Smooth muscle cell (in vitro differentiated cells): Measurements from ENCODE around the gene ISY1. TPM values are rescaled to one million over a fixed set of nuclear protein-coding genes. Genes with fewer than 3 reads are reported as not detected.

Source experiments
- DNase-seq: peaks from one replicate; lab custom pipeline; 2025; ENCODE audit not compliant: unreplicated experiment; lab: John Stamatoyannopoulos, UW
- H2AFZ ChIP-seq: fragments of 200-600 bp; sonication (generic); 2 replicates; pipeline ENCODE4 v1.6.0; 2016; ENCODE audit warnings: antibody characterized with exemption, low read depth, mild to moderate bottlenecking
- H3F3A ChIP-seq: fragments of 200-600 bp; sonication (generic); 2 replicates; pipeline ENCODE4 v1.6.0; 2017; ENCODE audit warnings: antibody characterized with exemption, low read depth
- H3K27ac ChIP-seq: fragments of 200-600 bp; sonication (generic); 2 replicates; pipeline ENCODE4 v1.5.1; 2016; ENCODE audit warnings: low read depth, mild to moderate bottlenecking
- H3K27me3 ChIP-seq: fragments of 200-600 bp; sonication (generic); 2 replicates; pipeline ENCODE4 v1.6.1; 2016; ENCODE audit warnings: low read depth, mild to moderate bottlenecking
- H3K36me3 ChIP-seq: fragments of 200-600 bp; sonication (generic); 2 replicates; pipeline ENCODE4 v1.5.1; 2016; ENCODE audit warnings: low read depth
- H3K4me1 ChIP-seq: fragments of 200-600 bp; sonication (generic); 2 replicates; pipeline ENCODE4 v1.5.1; 2016; ENCODE audit warnings: low read depth
- H3K4me2 ChIP-seq: fragments of 200-600 bp; sonication (generic); 2 replicates; pipeline ENCODE4 v1.6.0; 2016; ENCODE audit warnings: mild to moderate bottlenecking
- H3K4me3 ChIP-seq: fragments of 200-600 bp; sonication (generic); 2 replicates; pipeline ENCODE4 v1.5.1; 2016; ENCODE audit warnings: mild to moderate bottlenecking
- H3K79me2 ChIP-seq: fragments of 200-600 bp; sonication (generic); 2 replicates; pipeline ENCODE4 v1.6.0; 2016; ENCODE audit warnings: low read depth, mild to moderate bottlenecking
- H3K9ac ChIP-seq: fragments of 200-600 bp; sonication (generic); 2 replicates; pipeline ENCODE4 v1.6.0; 2016; ENCODE audit warnings: low read depth
- H3K9me3 ChIP-seq: fragments of 200-600 bp; sonication (generic); replicated peaks from 2 replicates; pipeline ENCODE4 v1.5.1; 2016; ENCODE audit warnings: low read depth
- H4K20me1 ChIP-seq: fragments of 200-600 bp; sonication (generic); 2 replicates; pipeline ENCODE4 v1.6.0; 2016; ENCODE audit warnings: low read depth
- CTCF ChIP-seq: fragments of 200-600 bp; sonication (generic); IDR thresholded peaks from 2 replicates; pipeline ENCODE4 v1.5.1; 2017; ENCODE audit warnings: borderline replicate concordance, mild to moderate bottlenecking, antibody characterized with exemption; ENCODE audit not compliant: insufficient read depth, poor library complexity, severe bottlenecking
- WGBS: methylation state at CpG from one replicate; pipeline ENCODE4 v1.1.7; 2016; ENCODE audit warnings: low lambda C conversion rate; 5-methylcytosine and 5-hydroxymethylcytosine counted together
- polyA plus RNA-seq: library from polyadenylated mRNA; unstranded; fragments of >200 nt; fragmentation: Nextera tagmentation; extraction: Ambion mirVana; gene quantifications from 2 replicates; pipeline ENCODE4 v1.2.1, GENCODE V29; 2016
- total RNA-seq: library from RNA; depleted of rRNA; stranded (reverse); fragments of >200 nt; gene quantifications from 2 replicates; pipeline ENCODE4 v1.2.3, GENCODE V29; 2014

The ISY1 gene
- total RNA-seq (10.2 and 19.3 TPM in 2 replicates), polyA plus RNA-seq (47.3 and 60.0 TPM in 2 replicates)

- Histone ChIP-seq H4K20me1 (no peaks in the 10 kb centered on the region), H3K79me2 (peaks cover 20% of the 10 kb centered on the region), H3K9ac (peak within 1 kb of the TSS; percentile 99), H3K4me2 (peak within 1 kb of the TSS; percentile 93), H3K27me3 (no peaks in the 10 kb centered on the region), H3K36me3 (peaks cover 7% of the 10 kb centered on the region), H3K4me1 (peaks cover 12% of the 10 kb centered on the region), H3K4me3 (peak within 1 kb of the TSS; percentile 86), H3K27ac (peak within 1 kb of the TSS; percentile 99), H2AFZ (peak within 1 kb of the TSS; percentile 100), H3F3A (peaks cover 23% of the 10 kb centered on the region), H3K9me3 (no peaks in the 10 kb centered on the region)
- under 1% methylated on average over 58 of the region's 67 CpGs for WGBS
- peak; percentile 76 for TF ChIP-seq CTCF
- peak; percentile 74 for DNase-seq
Observed at GRCh38 chr3:129160891-129161859, at the start of gene ISY1. TSS of gene ISY1 (minus strand) at chr3:129161063. CDS start at chr3:129160975, 88 bp downstream.

GRCh38 chr3:129207479-129207878 is 46.6 kb upstream of the ISY1 start:
- Histone ChIP-seq H3K4me2 (peak overlapping the region; percentile 1), H3K9ac (no peak overlapping the region), H3K79me2 (no peaks in the 10 kb centered on the region), H3K27me3 (no peaks in the 10 kb centered on the region), H2AFZ (no peak overlapping the region), H3K4me1 (no peaks in the 10 kb centered on the region), H4K20me1 (no peaks in the 10 kb centered on the region), H3F3A (no peaks in the 10 kb centered on the region), H3K36me3 (no peaks in the 10 kb centered on the region), H3K27ac (no peak overlapping the region), H3K9me3 (no peaks in the 10 kb centered on the region), H3K4me3 (no peak overlapping the region)
- no peak for DNase-seq
- 43% methylated on average over 4 of the region's 4 CpGs for WGBS
- no peak for TF ChIP-seq CTCF

DNA sequence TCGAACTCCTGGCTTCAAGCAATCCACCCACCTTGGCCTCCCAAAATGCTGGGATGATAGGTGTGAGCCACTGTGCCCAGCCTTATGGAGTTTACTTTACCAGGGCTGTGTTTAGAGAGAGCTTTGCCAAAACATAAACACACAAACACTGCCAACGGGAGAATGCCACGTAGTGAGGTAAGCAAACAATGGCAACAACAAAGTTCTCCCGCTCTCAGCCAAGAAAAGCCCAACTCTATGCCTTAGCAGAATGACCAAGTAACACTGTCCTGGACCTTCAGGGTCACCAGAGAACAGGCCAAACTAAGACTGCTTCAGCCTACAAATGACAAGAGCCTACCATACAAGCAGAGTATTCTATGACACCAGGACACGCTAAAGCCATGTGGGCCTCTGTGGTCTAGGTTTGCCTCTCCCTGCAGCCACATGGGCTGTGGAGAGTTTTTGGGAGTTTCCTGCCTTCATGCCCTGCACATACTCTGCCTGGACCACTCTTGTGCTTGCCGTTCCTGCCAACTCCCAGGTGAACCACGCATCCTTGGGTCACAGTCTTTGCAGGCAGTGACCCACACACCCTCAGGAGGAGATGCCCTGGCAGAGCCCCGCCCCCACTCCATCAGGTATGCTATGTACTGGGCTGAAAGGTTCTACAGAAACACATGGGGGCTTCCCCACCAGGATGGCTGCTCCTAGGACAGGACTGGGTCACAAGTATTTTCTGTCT is 44.4 kb upstream of the ISY1 start:
- no peak overlapping the region for H3K9ac ChIP-seq
- H3K4me1 ChIP-seq, result no peaks in the 10 kb centered on the region
- no peaks in the 10 kb centered on the region for H3F3A ChIP-seq
- H3K79me2 ChIP-seq, result no peaks in the 10 kb centered on the region
- no peak overlapping the region for H2AFZ ChIP-seq
- no peak for TF ChIP-seq CTCF
- no peaks in the 10 kb centered on the region for H4K20me1 ChIP-seq
- no peak overlapping the region for H3K4me3 ChIP-seq
- H3K27me3 ChIP-seq, result no peaks in the 10 kb centered on the region
- 93% methylated on average over 8 of the region's 8 CpGs for WGBS
- H3K4me2 ChIP-seq, result no peak overlapping the region
- no peak for DNase-seq
- no peak overlapping the region for H3K27ac ChIP-seq
- no peaks in the 10 kb centered on the region for H3K9me3 ChIP-seq
- no peaks in the 10 kb centered on the region for H3K36me3 ChIP-seq
